HG03378 (cell line): Measurements from ENCODE around the gene AMHR2.
A peak's percentile ranks its signal among the peaks of the same experiment; 100 is the strongest.
"Not testable (repeated sequence)": the region's sequence is repeated elsewhere in the genome, so short reads cannot be mapped to it uniquely, and the experiment has no call there.

ENCODE experiments used
- ATAC-seq: cut with Tn5 transposase; IDR thresholded peaks from one replicate; pipeline ENCODE4 v1.9.1; 2021; ENCODE audit warnings: mild to moderate bottlenecking, moderate library complexity; ENCODE audit not compliant: unreplicated experiment

The AMHR2 gene

GRCh38 chr12:53423597-53423996 is at the start of gene AMHR2:
AMHR2 (plus strand) TSS chr12:53423855; CDS start chr12:53423935, 80 bp downstream.
- ATAC-seq = no peak

GRCh38 chr12:53374277-53374676 is 49.4 kb upstream of the AMHR2 start:
- not testable (repeated sequence) for ATAC-seq

- no peak for ATAC-seq
Observed at GRCh38 chr12:53376747-53377146, 46.9 kb upstream of the AMHR2 start.

GRCh38 chr12:53378222-53378621 is 45.4 kb upstream of the AMHR2 start:
- ATAC-seq = no peak

- no peak for ATAC-seq
Observed at GRCh38 chr12:53378724-53379388, 44.8 kb upstream of the AMHR2 start.

- ATAC-seq = peak; percentile 77
Observed at GRCh38 chr12:53379389-53380103, 44.1 kb upstream of the AMHR2 start.

- ATAC-seq = no peak
Observed at GRCh38 chr12:53380104-53380793, 43.4 kb upstream of the AMHR2 start, which contains the start of gene SP1. SP1 (plus strand) TSS chr12:53380176; CDS start chr12:53380292, 116 bp downstream.

GRCh38 chr12:53380794-53381730 is 42.6 kb upstream of the AMHR2 start:
- ATAC-seq = no peak

GRCh38 chr12:53381731-53382630 is 41.7 kb upstream of the AMHR2 start:
- no peak for ATAC-seq

GRCh38 chr12:53383258-53383657 is 40.4 kb upstream of the AMHR2 start:
- no peak for ATAC-seq

GRCh38 chr12:53386381-53386780 is 37.3 kb upstream of the AMHR2 start:
- ATAC-seq = not testable (repeated sequence)

GRCh38 chr12:53388932-53389331 is 34.7 kb upstream of the AMHR2 start:
- no peak for ATAC-seq

GRCh38 chr12:53389702-53390101 is 34.0 kb upstream of the AMHR2 start:
- ATAC-seq = no peak

- ATAC-seq = no peak
Observed at GRCh38 chr12:53391724-53392123, 31.9 kb upstream of the AMHR2 start.

GRCh38 chr12:53399896-53400295 is 23.8 kb upstream of the AMHR2 start:
- no peak for ATAC-seq

- not testable (repeated sequence) for ATAC-seq
Observed at GRCh38 chr12:53402351-53402750, 21.3 kb upstream of the AMHR2 start.

GRCh38 chr12:53402871-53403270 is 20.8 kb upstream of the AMHR2 start:
- no peak for ATAC-seq

GRCh38 chr12:53410951-53411350 is 12.7 kb upstream of the AMHR2 start:
- no peak for ATAC-seq

- no peak for ATAC-seq
Observed at GRCh38 chr12:53413485-53414204, 10.0 kb upstream of the AMHR2 start.
